Activated CD4-positive, alpha-beta T cell treated with anti-CD3 and anti-CD28 coated beads for 24 hours (primary cell): Measurements from ENCODE around the gene MYO7A.

ENCODE experiments used
- DNase-seq, 2 donors: peaks; one replicate each; pipeline ENCODE4 v3.0.0-alpha.2; 2020; ENCODE audit warnings: low read depth in 2 of 2

The MYO7A gene

DNA sequence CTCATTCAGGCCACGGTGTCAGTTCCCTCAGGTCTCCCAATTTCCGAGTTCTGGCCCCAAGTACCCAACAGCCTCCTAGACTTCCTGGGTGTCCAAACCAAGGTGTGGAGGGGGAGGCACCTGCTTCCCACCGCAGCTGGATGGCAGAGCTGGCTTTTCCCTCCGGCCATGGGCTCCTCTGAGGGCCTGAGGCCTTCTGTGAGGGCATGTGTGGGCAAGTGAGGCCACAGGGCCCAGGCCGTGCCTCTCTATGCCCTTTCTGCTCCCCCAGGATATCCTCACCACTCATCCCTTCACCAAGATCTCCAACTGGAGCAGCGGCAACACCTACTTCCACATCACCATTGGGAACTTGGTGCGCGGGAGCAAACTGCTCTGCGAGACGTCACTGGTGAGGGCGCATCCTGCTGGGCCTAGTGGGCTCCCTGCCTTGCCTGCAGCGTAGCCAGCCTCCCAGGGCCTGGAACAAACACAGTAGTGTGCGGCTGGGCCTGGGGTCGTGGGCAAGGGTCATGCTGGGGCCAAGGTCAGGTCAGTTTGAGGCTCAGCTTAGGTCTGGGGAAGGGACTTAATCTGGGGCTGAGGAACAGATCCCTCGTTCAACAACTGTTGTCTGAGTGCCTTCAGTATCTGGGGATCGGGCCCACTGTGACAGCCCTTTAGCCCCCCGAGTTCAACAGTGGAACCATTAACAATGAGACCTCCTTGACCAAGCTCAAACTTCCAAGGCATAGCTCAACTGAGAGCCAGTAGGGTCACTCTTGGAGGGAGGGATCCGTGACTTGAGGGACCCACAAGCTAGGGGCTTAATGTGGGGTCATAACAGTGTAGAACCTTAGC lies 85.8 kb downstream of the MYO7A start:
- DNase-seq, result no peak

DNA sequence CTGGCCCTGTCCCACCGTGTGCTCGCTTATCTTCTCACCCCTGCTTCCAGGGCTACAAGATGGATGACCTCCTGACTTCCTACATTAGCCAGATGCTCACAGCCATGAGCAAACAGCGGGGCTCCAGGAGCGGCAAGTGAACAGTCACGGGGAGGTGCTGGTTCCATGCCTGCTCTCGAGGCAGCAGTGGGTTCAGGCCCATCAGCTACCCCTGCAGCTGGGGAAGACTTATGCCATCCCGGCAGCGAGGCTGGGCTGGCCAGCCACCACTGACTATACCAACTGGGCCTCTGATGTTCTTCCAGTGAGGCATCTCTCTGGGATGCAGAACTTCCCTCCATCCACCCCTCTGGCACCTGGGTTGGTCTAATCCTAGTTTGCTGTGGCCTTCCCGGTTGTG lies 86.5 kb downstream of the MYO7A start:
- DNase-seq, result no peak

DNA sequence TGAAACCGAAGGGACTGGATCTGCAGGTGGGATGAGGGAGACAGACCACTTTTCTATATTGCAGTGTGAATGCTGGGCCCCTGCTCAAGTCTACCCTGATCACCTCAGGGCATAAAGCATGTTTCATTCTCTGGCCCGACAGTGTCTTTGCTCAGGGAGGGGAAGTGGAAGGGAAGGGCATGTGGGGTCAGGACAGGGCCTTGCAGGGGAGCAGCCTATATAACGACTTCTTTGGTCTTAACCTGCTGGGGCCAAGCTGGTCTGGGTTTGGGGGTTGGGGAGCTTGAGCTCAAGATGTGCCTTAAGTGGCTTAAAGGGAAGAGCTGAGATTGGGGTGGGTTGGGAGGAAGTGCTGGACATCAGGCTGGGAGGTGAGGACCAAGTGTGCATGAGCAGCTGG lies 87.1 kb downstream of the MYO7A start:
- no peak for DNase-seq

DNA sequence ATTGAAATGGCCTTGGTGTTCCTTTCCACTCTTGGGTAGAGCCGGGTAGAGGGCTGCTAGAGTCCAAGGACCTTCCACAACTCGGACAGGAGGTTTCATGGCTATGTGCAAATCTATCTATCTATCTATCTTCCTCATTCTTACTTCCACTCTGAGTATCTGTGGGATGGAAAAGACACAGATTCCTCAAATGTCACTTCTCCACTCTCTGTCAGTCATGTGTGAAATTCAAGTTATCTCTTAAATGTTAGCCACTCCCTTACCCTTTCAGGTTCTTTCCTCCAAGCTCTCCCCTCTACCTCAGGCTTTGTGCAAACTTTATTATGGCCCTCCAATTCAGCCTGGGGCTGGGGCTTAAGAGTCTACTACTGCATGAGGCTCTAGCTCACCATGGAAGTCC lies 89.1 kb downstream of the MYO7A start:
- no peak for DNase-seq

DNA sequence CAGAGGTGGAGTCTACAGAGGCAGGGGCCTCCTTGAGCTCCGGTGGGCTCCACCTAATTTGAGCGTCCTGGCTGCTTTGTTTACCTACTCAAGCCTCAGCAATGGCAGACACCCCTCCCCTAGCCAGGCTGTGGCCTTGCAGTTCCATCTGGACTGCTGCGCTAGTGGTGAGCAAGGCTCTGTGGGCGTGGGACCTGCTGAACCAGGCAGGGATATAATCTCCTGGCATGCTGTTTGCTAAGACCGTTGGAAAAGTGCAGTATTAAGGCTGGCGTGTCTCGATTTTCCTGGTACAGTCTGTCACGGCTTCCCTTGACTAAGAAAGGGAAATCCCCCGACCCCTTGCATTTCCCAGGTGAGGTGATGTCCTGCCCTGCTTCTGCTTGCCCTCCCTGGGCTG lies 95.8 kb downstream of the MYO7A start:
- no peak for DNase-seq

DNA sequence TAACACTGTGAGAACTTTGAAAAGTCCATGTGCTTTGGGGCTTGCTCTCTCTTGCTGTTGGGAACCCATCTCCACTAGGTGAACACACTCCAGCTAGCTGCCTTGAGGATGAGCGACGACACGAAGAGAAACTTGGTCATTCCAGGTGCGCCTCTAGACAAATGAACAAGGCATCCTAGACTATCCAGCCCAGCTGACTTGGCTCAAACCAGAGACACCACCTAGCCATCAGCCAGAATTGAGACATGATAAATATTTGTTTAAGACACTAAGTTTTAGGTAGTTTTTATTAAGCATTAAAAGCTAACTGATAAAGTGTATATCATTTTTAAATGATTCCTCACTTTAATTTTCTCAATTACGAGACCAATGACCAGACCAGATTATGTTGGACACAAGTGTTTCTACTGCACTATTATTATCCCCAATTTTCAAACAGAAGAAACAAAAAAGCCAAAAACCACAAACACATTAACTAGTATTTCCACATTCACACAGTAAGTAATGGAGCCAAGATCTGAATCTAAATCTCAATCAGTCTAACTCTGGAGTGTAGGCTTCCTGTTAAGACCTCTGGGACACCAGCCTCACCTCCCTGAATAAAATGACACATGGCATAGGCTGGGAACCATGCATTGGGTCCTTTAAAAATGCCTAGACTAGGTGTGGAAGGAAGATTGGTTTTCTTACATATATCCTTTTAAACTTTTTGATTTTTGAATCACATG lies 103.0 kb downstream of the MYO7A start:
- DNase-seq, result no peak

DNA sequence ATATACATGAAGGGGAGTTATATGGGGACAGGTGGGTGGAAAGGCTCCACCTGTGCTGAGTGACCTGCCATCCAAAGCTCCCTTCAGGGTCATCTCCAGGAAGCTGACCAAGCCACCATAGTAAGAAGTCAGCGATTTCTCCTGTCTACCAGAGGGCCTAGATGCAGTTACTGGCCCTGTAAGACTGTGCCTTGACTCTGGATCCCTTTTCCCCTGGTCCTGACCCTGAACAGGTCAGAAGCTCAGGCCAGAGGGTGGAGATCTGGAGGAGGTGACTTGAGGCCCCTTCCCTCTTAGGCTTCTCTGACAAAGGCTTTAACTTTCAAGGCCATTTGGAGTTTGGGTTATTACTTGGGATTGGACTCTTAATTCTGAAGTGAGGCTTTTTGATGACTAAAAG lies 103.8 kb downstream of the MYO7A start:
- no peak for DNase-seq

DNA sequence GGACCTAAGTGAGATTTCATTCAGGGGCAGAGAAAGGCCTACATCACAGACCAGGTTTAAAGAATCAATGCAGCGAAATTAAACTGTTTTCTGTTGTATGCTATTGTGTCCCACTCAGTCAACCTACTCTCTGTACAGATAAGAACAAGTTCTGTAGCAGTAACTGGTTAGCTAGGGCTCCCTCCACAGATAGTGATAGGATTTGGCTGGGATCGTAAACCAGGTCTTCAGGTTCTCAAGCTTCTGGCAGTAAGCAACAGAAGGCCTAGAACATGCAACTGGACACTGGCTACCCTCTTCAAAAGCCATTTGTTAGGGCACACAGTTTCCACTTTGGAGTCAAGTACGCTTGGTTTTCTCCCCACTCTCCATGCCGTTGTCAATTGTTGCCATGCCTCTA lies 104.2 kb downstream of the MYO7A start:
- DNase-seq, result no peak

DNA sequence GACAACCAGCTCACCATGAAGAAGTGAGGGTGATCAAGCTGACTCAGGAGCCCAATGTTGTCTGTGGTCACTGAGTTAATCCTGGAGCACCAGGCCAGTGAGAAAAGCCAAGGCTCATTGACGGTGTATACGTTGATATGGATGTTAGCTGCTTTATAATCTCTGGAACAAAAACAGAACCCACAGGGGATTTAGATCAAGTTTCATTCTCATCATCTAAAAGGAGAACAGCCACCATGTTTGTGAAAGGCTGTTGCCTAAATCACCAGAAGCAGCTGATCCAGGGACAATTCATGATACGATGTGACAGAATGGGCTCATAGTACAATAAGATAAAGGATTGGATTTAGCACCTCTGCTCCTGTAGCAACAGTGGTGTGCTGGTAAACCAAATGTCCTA lies 105.0 kb downstream of the MYO7A start:
- DNase-seq, result no peak

DNA sequence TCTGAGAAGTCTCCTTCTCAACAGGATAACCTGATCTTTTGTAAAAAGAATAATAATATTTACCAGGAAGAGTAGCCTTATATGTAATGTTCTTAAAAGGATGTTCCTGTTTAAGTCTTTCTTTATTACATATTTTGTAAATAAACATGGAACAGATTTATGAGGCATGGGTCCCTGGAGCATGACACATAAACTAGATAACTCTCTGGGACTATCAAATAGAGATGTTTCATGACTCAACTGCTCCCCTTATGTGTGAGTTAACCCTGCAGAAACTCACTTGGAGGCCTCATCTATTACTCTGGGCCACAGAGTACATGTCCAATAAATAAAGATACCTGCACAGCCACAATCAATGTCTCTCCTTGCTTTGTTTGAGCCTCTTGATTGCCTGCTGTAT lies 108.9 kb downstream of the MYO7A start:
- DNase-seq, result no peak

DNA sequence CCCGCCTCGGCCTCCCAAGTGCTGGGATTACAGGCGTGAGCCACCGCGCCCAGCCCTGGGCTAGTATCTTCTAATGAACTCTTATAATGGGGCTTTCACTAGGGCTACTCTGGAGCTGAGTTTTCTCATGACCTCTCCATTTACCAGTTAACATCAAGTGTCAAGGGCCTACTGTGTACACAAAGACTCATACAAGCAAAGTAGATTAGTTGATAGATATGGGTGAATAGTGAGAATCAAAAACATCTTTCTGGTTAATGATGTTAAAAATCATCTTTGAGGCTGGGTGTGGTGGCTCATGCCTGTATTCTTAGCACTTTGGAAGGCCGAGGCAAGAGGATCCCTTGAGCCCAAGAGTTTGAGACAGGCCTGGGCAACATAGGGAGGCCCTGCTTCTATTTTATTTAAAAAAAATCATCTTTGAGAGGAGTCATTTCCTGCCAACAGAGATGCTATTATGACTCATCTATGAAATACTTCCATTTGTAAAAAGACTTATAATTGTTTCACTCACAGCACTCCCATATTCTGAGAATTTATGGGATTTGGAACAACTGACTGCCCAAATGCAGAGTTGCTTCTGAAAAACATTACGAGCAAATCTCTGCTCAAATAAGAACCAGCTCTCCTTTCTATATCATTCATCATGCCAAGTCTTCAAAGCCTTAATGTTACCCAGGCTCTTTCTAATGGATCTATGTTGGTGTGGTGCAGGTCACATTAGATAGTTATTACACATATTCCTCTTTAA lies 116.4 kb downstream of the MYO7A start:
- no peak for DNase-seq

DNA sequence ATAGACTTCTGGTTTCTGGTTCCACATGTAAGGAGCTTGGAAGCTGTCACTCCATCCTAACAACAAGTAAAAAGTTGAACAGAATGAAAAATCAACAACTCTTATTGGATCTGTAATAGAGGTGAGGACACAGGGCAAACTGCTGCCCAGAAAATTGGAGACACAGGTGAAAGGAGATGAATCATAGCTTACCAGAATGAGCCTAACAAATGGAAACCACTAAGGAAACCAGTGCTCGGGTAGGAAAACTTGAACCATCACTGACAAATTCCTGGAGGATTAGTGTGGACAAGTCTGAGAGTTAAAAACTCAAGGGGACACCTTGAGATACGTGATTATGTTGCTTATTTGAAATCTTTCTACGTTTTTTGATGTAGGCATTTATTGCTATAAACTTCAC lies 121.4 kb downstream of the MYO7A start:
- no peak for DNase-seq

DNA sequence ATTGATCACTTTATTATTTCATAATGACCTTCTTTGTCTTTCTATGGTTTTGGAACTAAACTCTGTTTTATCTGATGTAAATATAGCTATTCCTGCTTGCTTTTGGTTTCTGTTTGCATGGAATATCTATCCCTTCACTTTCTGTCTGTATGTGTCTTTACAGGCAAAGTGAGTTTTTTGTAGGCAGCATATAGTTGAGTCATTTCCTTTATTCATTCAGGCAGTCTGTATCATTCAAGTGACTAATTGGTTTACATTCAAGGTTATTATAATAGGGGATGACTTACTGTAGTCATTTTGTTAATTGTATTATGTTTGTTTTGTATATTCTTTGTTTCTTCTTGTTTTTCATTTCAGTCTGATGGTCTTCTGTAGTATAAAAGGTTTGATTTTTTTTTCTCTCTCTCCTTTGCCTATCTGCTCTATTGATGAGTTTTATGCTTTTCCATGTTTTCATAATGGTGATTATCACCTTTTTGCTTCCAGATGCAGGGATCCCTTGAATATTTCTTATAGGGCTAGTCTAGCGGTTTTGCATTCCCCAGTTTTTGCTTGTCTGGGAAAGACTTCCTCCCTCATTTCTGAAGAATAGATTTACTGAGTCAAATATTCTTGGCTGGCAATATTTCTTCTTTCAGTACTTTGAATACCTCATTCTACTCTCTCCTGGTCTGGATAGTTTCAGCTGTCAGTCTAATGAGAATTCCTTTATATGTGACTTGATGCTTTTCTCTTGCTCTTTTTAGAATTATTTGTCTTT lies 123.0 kb downstream of the MYO7A start:
- DNase-seq, result no peak

DNA sequence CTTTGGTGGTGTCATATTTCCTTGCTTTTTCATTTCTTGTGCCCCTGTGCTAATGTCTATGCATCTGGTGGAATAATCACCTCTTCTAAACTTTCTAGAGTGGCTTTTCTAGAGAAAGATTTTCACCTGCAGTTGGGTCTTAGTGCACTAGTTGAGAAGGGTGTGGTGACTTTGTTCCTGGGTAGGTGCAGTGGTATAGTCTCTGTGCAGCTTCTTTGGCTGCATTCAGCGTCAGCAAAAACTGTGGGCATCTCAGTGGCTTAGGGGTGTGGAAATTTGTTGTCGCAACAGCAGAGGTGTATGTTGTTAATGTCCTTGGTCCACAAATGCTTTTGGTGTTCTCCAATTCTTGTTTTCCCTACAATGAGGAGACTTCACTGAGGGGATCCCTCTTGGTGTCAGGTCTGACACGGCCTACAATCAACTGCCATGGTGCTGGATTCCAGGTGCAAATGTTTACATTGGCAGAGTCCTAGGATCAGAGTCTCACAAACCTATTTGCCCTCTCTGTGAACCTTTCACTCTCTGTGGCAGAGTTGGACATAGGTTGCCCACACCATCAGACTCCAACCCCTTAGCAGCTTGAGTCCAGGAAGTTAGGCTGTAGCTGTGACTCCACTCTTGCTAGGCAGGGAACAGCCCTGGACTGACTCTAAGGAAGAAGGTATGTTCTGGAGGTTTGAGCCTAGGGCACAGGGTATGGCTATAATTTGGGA lies 124.7 kb downstream of the MYO7A start:
- DNase-seq, result no peak

DNA sequence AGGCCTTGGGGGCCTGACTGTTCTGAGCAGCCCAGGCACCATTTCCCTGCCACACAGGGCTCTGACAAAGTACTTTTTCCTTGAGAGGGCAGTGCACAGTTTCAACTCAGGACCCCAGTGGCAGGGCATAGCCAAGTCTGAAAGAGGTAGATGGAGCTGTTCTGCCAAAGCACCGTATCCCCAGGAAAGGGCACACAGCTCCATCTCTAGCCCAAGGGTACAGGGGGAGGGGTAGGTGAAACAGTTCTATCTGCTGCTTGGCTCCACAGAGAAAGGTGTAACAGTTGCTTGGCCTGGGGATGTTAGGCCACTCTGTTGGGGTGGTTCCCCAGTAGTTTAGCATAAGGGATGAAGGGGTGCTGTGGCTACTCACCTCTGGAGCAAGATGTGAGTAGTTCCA lies 125.6 kb downstream of the MYO7A start:
- DNase-seq, result no peak

DNA sequence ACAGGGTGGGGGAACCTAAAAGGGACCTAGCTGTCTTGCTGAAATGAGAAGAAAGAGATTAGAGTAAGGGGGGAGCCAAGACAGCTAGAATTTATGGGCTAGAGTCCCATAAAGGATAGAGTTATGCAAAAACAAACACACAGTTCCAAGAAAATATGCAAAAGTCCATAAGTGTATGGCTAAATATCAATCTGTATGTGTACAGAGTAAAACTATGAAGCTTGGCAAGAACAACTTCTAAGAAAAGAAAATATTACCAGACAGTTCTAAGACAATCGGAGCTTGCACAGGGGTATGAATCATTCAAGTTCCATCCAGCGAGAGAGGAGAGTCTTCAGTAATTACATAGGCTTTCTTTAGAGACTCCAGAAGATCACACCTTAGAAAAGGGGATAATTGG lies 131.6 kb downstream of the MYO7A start:
- no peak for DNase-seq

DNA sequence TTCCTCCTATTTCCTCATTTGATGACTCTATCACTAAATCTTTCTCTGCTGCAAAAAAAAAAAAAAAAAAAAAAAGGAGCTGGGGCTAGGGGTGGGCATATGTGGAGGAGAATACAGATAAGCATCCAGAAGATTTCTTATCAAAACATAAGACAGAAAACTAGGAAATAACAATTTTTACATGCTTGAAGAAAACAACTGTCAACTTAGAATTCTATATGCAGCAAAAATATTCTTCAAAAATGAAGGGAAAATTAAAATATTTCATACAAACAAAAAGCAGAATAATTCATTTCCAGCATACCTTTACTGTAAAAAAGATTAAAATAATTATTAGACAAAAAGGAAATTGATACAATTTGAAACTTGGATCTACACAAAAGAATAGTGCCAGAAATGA lies 134.8 kb downstream of the MYO7A start:
- no peak for DNase-seq
